Measurements from ENCODE around the gene UBA52.
A peak's percentile ranks its signal among the peaks of the same experiment; 100 is the strongest.
"Not testable (repeated sequence)": the region's sequence is repeated elsewhere in the genome, so short reads cannot be mapped to it uniquely, and the experiment has no call there.

UBA52 gene

GRCh38 chr19:18557411-18558201 lies 14.1 kb upstream of the UBA52 start, which contains the start of gene KXD1:
Gene KXD1, plus strand, starts transcription at chr19:18557870. Its CDS starts 4,187 bp downstream, at chr19:18562057.
- peak; percentile 100 for DNase-seq

GRCh38 chr19:18558202-18558555 lies 13.5 kb upstream of the UBA52 start:
- no peak for DNase-seq

GRCh38 chr19:18558604-18559003 lies 13.1 kb upstream of the UBA52 start:
- DNase-seq, result no peak

GRCh38 chr19:18559685-18560084 lies 12.0 kb upstream of the UBA52 start:
- no peak for DNase-seq

GRCh38 chr19:18562086-18562485 lies 9.6 kb upstream of the UBA52 start:
- no peak for DNase-seq

- DNase-seq, result no peak
These were observed 4.7 kb upstream of the UBA52 start for GRCh38 chr19:18566953-18567352.

- no peak for DNase-seq
These were observed 3.3 kb upstream of the UBA52 start for GRCh38 chr19:18568367-18568766.

- DNase-seq, result no peak
These were observed 3.1 kb downstream of the UBA52 start for GRCh38 chr19:18574691-18575291.

GRCh38 chr19:18576383-18576782 lies 4.7 kb downstream of the UBA52 start:
- DNase-seq, result no peak

GRCh38 chr19:18577365-18577914 lies 5.8 kb downstream of the UBA52 start:
- DNase-seq, result no peak

GRCh38 chr19:18580311-18580710 lies 8.7 kb downstream of the UBA52 start:
- DNase-seq, result no peak

- DNase-seq, result no peak
These were observed 14.6 kb downstream of the UBA52 start for GRCh38 chr19:18586306-18586705.

- no peak for DNase-seq
These were observed 15.9 kb downstream of the UBA52 start for GRCh38 chr19:18587561-18587960.

- no peak for DNase-seq
These were observed 16.4 kb downstream of the UBA52 start for GRCh38 chr19:18587962-18588610.

- peak; percentile 93 for DNase-seq
These were observed 17.1 kb downstream of the UBA52 start, which contains the start of gene REX1BD for GRCh38 chr19:18588611-18589379. Gene REX1BD, plus strand, starts transcription at chr19:18588798. Its CDS starts 4 bp downstream, at chr19:18588802.

GRCh38 chr19:18589380-18590272 lies 18.0 kb downstream of the UBA52 start:
- DNase-seq, result peak; percentile 71

GRCh38 chr19:18590273-18591272 lies 18.9 kb downstream of the UBA52 start:
- DNase-seq, result peak; percentile 60

- DNase-seq, result no peak
These were observed 20.2 kb downstream of the UBA52 start for GRCh38 chr19:18591735-18592385.

GRCh38 chr19:18592732-18593131 lies 21.1 kb downstream of the UBA52 start:
- DNase-seq, result not testable (repeated sequence)
